ENCODE results near the gene CTSZ.
"Not testable (repeated sequence)": the region's sequence is repeated elsewhere in the genome, so short reads cannot be mapped to it uniquely, and the experiment has no call there.

Gene CTSZ

DNA sequence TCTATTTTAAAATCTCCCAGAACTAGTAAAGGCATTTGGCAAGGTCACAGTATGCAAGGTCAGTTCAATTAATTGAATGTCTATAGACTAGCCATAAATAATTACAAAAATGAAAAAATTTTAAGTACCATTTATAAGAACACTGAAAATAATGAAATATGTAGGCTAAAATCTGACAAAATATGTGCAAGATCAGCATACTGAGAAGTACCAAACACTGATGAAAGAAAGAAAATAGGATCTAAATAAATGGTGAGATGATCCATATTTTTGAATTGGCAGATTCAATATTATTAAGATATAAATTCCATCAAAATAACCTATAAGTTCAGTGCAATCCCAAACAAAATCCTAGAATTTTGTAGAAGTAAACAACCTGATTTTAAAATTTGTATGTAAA lies 54.0 kb downstream of the CTSZ start:
- Histone ChIP-seq H3K4me3 (no peak overlapping the region), H3K36me3 (no peaks in the 10 kb centered on the region), H3K4me1 (peaks cover 0 to 8% (median 0%) of the 10 kb centered on the region in 10 experiments; a peak in 3 of 20 replicates), H3K9me3 (replicated peaks in 1 of 11) (peaks cover 0 to 12% (median 4%) of the 10 kb centered on the region in 11 experiments; a peak in 7 of 22 replicates), H3K4me2 (no peak overlapping the region), H3K9ac (no peak overlapping the region), H3K27ac (no peak overlapping the region), H3K27me3 (no peaks in the 10 kb centered on the region), H4K20me1 (no peaks in the 10 kb centered on the region)
- TF ChIP-seq Cebpa-rat (IDR thresholded peaks at IDR 0.05): no peak

DNA sequence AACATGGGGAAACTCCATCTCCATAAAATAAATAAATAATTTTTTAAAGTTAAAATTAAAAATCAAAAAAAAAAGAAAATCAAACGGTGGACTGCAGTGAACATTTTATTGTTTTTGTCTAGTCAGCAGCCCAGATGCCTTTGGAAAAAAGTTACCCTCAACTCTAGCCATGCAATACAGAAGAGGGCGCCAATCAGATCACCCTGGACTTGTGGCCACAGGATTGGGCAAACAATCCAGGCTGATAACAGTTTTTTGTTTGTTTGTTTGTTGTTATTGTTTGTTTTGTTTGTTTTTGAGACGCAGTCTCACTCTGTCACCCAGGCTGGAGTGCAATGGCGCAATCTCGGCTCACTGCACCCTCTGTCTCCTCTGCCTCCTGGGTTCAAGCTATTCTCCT lies 56.5 kb downstream of the CTSZ start:
- Histone ChIP-seq H3K4me3 (no peak overlapping the region), H4K20me1 (no peaks in the 10 kb centered on the region), H3K9ac (no peak overlapping the region), H3K4me2 (no peak overlapping the region), H3K27me3 (no peaks in the 10 kb centered on the region), H3K36me3 (no peaks in the 10 kb centered on the region), H3K9me3 (replicated peaks in 1 of 11) (peaks cover 0 to 12% (median 4%) of the 10 kb centered on the region in 11 experiments; a peak in 7 of 22 replicates), H3K27ac (no peak overlapping the region), H3K4me1 (peaks cover 0 to 8% (median 2%) of the 10 kb centered on the region in 10 experiments; a peak in 6 of 20 replicates)
- 0 out of 22 replicates have a peak, but pooled peaks of 1 of the 11 experiments have one; percentile 15 for TF ChIP-seq Cebpa-rat (IDR thresholded peaks at IDR 0.05)

DNA sequence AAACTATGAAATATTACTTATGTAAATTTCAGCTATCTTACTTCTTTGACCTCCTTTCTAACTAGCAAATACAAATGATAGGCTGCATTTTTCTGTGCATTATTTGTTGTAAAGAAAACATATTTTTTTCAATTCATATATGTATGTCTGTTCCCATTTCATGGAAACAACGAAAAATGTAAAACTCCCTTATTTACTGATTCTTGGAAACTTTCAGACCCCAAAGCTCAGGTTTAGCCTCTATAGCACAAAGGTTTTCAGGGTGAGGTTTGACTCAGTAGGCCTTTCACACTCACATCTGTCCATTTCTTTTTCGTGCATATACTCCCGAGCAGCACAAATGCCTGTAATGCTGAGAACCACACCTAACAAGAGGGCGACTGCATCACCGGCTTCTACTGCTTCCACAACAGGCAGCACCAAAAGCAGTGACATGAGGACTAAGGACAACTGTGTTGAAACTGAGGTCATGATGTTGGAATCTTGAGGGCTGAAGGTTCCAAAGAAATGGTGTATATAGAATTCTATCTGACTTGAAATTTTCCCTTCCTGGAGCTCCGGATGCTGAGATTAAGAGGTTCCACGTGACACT lies 59.2 kb downstream of the CTSZ start:
- not testable (repeated sequence) for H3K27me3 ChIP-seq; H3K4me3 ChIP-seq; H3K4me2 ChIP-seq; H3K9me3 ChIP-seq (replicated peaks in 1 of 11); H3K36me3 ChIP-seq; H4K20me1 ChIP-seq; H3K9ac ChIP-seq; H3K27ac ChIP-seq
- H3K4me1 ChIP-seq: peaks cover 0 to 11% (median 2%) of the 10 kb centered on the region in 10 experiments; a peak in 8 of 20 replicates

DNA sequence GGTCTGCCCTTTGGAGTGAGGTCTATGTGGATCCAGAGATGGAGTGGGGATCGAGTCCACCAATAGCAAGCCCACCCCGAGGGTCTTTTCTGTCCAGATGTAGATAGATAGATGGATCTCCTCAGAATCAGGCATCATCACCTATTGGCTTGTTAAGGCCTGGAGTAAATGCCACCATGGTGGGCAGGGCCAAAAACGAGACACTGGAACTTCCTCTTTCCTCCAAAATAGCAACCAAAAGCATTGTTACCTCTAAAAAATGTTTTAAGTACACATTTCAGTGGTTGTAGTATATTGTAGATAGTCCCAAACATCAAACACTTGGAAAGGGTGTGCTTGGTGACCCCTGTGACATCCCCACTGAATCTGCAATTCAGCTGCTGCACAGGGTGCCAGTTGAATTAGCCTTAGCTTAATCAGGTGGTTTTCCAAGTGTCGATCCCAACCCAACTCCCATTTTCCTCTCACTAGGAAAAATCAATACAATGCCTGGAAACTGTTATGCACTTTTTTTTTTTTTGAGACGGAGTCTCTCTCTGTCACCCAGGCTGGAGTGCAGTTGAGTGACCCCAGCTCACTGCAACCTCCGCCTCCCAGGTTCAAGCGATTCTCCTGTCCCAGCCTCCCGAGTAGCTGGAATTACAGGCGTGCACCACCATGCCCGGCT lies 61.0 kb downstream of the CTSZ start:
- Histone ChIP-seq H4K20me1 (no peaks in the 10 kb centered on the region), H3K9ac (no peak overlapping the region), H3K4me3 (no peak overlapping the region), H3K27me3 (no peaks in the 10 kb centered on the region), H3K4me2 (peak overlapping the region in 2 of 11 experiments; percentile 12 to 23; a peak in 3 of 22 replicates), H3K27ac (no peak overlapping the region), H3K4me1 (peaks cover 0 to 16% (median 2%) of the 10 kb centered on the region in 10 experiments; a peak in 8 of 20 replicates), H3K9me3 (replicated peaks in 1 of 11) (no peaks in the 10 kb centered on the region), H3K36me3 (no peaks in the 10 kb centered on the region)
- TF ChIP-seq Cebpa-rat (IDR thresholded peaks at IDR 0.05): no peak
